Esophagus muscularis mucosa (tissue), 3 donors: ENCODE data around the gene GPRC5D.

ENCODE experiments used
- CTCF ChIP-seq, 3 experiments: fragments of 200-600 bp in 2 of 3; fragments of 450-650 bp in 1 of 3; sonication (generic) in 2 of 3; IDR thresholded peaks; one replicate each; pipeline ENCODE4 v1.5.1; 2017 to 2019; ENCODE audit warnings: antibody characterized with exemption in 3 of 3, mild to moderate bottlenecking in 2 of 3, moderate library complexity in 1 of 3
- POLR2AphosphoS5 ChIP-seq, 2 donors: sonication (generic); formaldehyde crosslinking; IDR thresholded peaks; one replicate each; pipeline ENCODE4 v1.6.1; 2017; ENCODE audit warnings: antibody characterized with exemption in 2 of 2

GRCh38 chr12:12929696-12930095, 22.3 kb downstream of the GPRC5D start:
- TF ChIP-seq CTCF (IDR thresholded peaks at IDR 0.05): no peak
- no peak for TF ChIP-seq POLR2AphosphoS5 (IDR thresholded peaks at IDR 0.05)
